Erythroblast (primary cell): ENCODE measurements around the gene STK24.

Source experiments
- GATA1 ChIP-seq: IDR thresholded peaks from 2 replicates; pipeline ENCODE4 v1.6.1; 2011; ENCODE audit warnings: low read depth, mild to moderate bottlenecking, control low read depth, low read length, moderate library complexity
- POLR2A ChIP-seq: IDR thresholded peaks from 2 replicates; pipeline ENCODE4 v1.6.1; 2011; ENCODE audit warnings: mild to moderate bottlenecking, low read length

GRCh38 chr13:98489446-98490194, 87.3 kb downstream of the STK24 start:
- TF ChIP-seq POLR2A (no peak), GATA1 (no peak)
